Activated T-helper 17 cell treated with anti-CD3 and anti-CD28 coated beads, Interleukin-2, amount 50 U/mL, for 72 hours (primary cell): Measurements from ENCODE around the gene MAP3K10. TPM values are rescaled to one million over a fixed set of nuclear protein-coding genes. Genes with fewer than 3 reads are reported as not detected.
"Not testable (repeated sequence)": the region's sequence is repeated elsewhere in the genome, so short reads cannot be mapped to it uniquely, and the experiment has no call there.

Source experiments
- ATAC-seq: fragments of 150-1000 bp; cut with Tn5 transposase; replicated peaks from 2 replicates; pipeline ENCODE4 v1.10.0; 2021; ENCODE audit warnings: mild to moderate bottlenecking, moderate library complexity
- H3K27ac Mint-ChIP-seq: one replicate; pipeline ENCODE4 v1.8.0; 2022; ENCODE audit warnings: mixed read lengths
- H3K27me3 Mint-ChIP-seq: one replicate; pipeline ENCODE4 v1.8.0; 2022; ENCODE audit warnings: mixed read lengths
- H3K36me3 Mint-ChIP-seq: one replicate; pipeline ENCODE4 v1.8.0; 2022; ENCODE audit warnings: low read depth, mild to moderate bottlenecking, mixed read lengths
- H3K4me1 Mint-ChIP-seq: one replicate; pipeline ENCODE4 v1.8.0; 2022; ENCODE audit warnings: mixed read lengths
- H3K4me3 Mint-ChIP-seq: one replicate; pipeline ENCODE4 v1.8.0; 2022; ENCODE audit warnings: mild to moderate bottlenecking, mixed read lengths
- H3K9me3 Mint-ChIP-seq: one replicate; pipeline ENCODE4 v1.8.0; 2022; ENCODE audit warnings: mixed read lengths
- total RNA-seq, 2 donors: library from RNA; stranded (reverse); gene quantifications; one replicate each; pipeline ENCODE4 v1.2.3, GENCODE V29; 2022

MAP3K10 gene
- total RNA-seq, 2 donors from 2014 or later: 11.1 to 12.9 TPM

DNA sequence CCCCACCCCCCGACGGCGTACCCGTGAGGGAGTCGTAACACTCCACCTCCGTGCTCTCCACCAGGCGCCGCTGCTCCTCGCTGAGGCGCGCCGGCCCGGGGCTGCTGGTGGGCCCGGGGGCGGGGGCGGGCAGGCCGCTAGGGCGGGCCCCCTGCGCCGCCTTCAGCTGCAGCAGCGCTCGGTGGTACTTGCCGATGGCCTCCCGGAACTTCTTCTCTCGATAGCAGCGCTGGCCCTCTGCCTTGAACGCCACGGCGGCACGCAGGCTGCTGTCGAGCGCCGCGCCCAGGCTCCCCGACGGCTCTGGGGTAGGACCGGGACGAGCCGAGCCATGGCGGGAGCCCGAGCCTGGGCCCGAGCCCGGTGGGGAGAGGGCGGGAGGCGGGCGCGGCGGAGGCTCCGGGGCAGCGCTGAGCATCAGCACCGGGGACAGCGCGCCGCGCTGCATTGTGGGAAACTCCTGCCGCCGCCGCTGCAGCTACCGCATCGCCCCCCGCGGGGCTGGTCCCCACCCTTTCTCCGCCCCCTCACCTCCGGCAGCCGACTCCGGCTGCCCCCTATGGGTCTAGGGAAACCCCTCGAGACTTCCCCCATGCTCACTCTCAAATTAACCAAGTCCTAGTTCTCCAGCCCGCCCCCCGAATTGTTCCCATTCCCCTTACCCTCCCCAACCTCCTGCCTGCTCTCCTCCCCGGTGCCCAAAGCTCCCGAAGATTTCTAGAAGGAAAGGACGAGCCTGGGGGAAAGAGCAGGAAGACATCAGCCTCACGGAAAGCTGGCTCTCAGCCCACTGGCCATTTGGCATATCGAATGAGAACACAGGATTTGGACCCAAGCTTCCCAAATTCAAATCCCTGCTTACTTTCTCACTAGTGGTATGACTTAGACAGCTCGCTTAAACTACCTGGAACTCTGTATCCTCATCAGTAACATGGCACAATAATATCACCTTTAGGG is 27.0 kb downstream of the MAP3K10 start, which contains the start of gene TTC9B:
Gene TTC9B, minus strand, starts transcription at position 451 of the 957 bp plus-strand sequence. Its CDS starts 3 bp downstream, at position 448.
- peaks cover 5% of the 10 kb centered on the region for H3K36me3 Mint-ChIP-seq
- peak; percentile 23 for ATAC-seq
- peaks cover 33% of the 10 kb centered on the region for H3K27me3 Mint-ChIP-seq
- no peak within 1 kb of the TSS for H3K27ac Mint-ChIP-seq
- no peak within 1 kb of the TSS for H3K4me3 Mint-ChIP-seq
- peaks cover 11% of the 10 kb centered on the region for H3K4me1 Mint-ChIP-seq
- peaks cover 5% of the 10 kb centered on the region for H3K9me3 Mint-ChIP-seq

- not testable (repeated sequence) for H3K4me3 Mint-ChIP-seq, ATAC-seq, H3K36me3 Mint-ChIP-seq, H3K27ac Mint-ChIP-seq, H3K9me3 Mint-ChIP-seq
- Mint-ChIP-seq H3K27me3 (peaks cover 34% of the 10 kb centered on the region), H3K4me1 (peaks cover 11% of the 10 kb centered on the region)
Observed at GRCh38 chr19:40219029-40219428, 27.8 kb downstream of the MAP3K10 start.

- H3K27ac Mint-ChIP-seq: no peak overlapping the region
- H3K4me1 Mint-ChIP-seq: peaks cover 11% of the 10 kb centered on the region
- H3K9me3 Mint-ChIP-seq: peaks cover 5% of the 10 kb centered on the region
- H3K27me3 Mint-ChIP-seq: peaks cover 40% of the 10 kb centered on the region
- ATAC-seq: peak; percentile 58
- peaks cover 5% of the 10 kb centered on the region for H3K36me3 Mint-ChIP-seq
- no peak overlapping the region for H3K4me3 Mint-ChIP-seq
Observed at GRCh38 chr19:40219721-40220276, 28.6 kb downstream of the MAP3K10 start.

DNA sequence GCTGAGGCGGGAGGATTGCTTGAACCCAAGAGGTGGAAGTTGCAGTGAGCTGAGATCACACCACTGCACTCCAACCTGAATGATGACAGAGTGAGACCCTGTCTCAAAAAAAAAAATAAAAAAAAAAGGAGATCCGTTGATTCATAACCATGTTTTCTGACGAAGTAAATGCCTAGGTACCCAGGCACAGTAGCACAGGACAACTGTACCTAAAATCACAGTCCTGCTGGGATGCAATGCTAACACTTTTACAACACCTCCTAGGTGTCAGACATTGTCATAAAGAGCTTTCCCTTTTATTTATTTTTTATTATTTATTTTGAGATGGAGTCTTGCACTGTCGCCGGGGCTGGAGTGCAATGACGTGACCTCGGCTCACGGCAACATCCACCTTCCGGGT is 29.4 kb downstream of the MAP3K10 start:
- Mint-ChIP-seq H3K4me1 (peaks cover 15% of the 10 kb centered on the region), H3K27me3 (peaks cover 49% of the 10 kb centered on the region), H3K9me3 (peaks cover 5% of the 10 kb centered on the region), H3K4me3 (no peak overlapping the region), H3K27ac (no peak overlapping the region), H3K36me3 (peaks cover 5% of the 10 kb centered on the region)
- no peak for ATAC-seq

DNA sequence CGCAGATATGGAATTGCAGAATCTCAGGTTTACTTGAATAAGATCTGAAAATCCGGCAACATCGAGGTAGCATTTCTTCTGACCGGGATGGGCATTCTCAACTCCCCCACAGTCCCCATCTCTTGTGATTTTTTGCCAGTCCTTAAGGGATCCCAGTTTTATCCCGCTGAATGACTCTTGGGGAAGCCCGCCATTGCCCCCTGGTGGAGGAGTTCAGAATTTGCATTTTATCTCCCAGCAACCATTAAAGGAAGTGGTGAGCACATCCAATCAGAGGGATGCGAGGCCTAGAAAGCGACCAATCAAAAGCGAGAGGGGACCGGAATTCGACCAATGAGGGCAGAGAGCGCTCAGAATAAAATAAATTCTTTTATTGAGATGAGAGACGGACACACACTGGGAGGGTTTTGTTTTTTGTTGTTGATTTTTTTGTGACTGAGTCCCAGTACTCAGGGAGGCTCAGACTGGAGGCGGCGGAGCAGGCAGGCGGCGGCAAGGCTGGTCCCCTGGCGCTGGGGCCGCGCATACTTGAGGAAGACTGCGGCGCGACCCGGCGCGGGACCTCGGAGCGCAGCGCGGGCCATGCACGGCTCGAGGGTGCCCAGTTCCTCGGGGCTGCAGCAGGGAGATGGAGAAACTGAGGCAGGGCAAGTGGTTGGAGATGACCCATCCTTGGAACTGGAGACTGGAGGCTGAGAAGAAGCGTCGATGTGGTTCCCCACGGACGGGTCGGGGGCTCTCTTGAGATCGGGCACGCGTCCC is 30.8 kb downstream of the MAP3K10 start:
- Mint-ChIP-seq H3K36me3 (peaks cover 5% of the 10 kb centered on the region), H3K9me3 (peaks cover 5% of the 10 kb centered on the region), H3K27me3 (peaks cover 50% of the 10 kb centered on the region), H3K27ac (peak overlapping the region; percentile 71), H3K4me1 (peaks cover 12% of the 10 kb centered on the region), H3K4me3 (peak overlapping the region; percentile 15)
- ATAC-seq: peak; percentile 81

GRCh38 chr19:40223135-40223822 is 32.1 kb downstream of the MAP3K10 start:
- no peak for ATAC-seq
- H3K27ac Mint-ChIP-seq: no peak overlapping the region
- peaks cover 56% of the 10 kb centered on the region for H3K27me3 Mint-ChIP-seq
- peaks cover 12% of the 10 kb centered on the region for H3K4me1 Mint-ChIP-seq
- H3K36me3 Mint-ChIP-seq: peaks cover 5% of the 10 kb centered on the region
- peaks cover 5% of the 10 kb centered on the region for H3K9me3 Mint-ChIP-seq
- H3K4me3 Mint-ChIP-seq: no peak overlapping the region

GRCh38 chr19:40224342-40225150 is 33.3 kb downstream of the MAP3K10 start:
- peaks cover 43% of the 10 kb centered on the region for H3K27me3 Mint-ChIP-seq
- H3K27ac Mint-ChIP-seq: no peak overlapping the region
- peaks cover 5% of the 10 kb centered on the region for H3K9me3 Mint-ChIP-seq
- peaks cover 5% of the 10 kb centered on the region for H3K36me3 Mint-ChIP-seq
- peaks cover 19% of the 10 kb centered on the region for H3K4me1 Mint-ChIP-seq
- no peak overlapping the region for H3K4me3 Mint-ChIP-seq
- ATAC-seq: no peak

DNA sequence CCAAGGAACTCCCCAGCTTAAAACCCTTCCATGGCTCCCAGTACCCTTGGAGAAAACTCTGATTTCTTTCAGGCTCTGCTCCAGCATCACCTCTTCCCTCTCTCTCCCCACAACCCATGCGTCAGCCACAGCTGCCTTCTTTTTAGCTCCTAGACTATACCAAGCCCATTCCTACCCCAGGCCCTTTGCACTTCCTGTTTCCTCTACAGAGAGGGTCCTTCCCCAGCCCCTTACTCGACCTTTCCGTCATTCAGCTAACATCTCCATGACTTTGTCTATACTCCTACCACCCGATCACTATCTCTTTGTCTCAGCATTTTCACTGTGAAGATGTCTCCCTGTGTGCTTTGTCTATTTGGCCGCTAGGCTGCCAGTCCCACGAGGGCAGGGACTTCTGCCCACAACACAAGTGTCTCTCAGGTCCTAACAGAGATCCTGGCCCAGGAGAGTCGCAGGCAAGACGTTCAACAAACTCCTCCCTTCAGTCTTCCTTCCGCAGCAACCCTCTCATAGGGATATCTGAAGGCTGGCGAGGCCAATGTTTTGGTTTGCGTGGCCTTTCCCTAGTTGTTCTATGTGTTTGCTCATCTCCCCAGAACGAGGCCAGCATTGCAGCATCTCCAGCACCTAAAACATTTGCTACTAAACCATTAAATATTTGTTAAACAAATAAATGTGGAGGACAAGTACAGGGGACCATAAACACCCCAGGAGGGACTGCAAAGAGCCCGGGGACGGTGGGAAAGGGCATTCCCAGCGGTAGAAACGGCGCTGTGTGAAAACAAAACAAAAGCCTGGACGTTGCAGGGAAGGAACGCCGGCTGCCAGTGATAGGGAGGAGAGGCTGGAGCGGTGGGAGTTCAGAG is 34.4 kb downstream of the MAP3K10 start:
- Mint-ChIP-seq H3K4me1 (peaks cover 20% of the 10 kb centered on the region), H3K4me3 (peak overlapping the region; percentile 2), H3K36me3 (peaks cover 5% of the 10 kb centered on the region), H3K27ac (no peak overlapping the region), H3K9me3 (peaks cover 5% of the 10 kb centered on the region), H3K27me3 (peaks cover 35% of the 10 kb centered on the region)
- no peak for ATAC-seq

DNA sequence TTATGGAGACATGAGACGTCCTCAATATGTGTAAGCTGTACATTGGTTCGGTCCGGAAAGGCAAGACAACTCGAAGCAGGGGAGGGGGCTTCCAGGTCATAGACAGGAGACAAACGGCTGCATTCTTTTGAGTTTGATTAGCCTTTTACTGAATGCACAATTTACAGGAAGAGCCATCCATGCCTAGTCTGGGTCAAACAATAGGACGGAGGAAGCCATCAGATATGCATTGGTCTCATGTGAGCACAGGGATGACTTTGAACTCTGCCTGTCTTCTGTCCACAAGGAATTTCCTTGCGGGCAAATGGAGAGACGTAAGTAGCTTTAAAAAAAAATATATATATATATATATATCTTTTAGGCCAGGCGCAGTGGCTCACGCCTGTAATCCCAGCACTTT is 37.1 kb downstream of the MAP3K10 start:
- Mint-ChIP-seq H3K4me3 (no peak overlapping the region), H3K27me3 (peaks cover 31% of the 10 kb centered on the region), H3K4me1 (peaks cover 14% of the 10 kb centered on the region), H3K9me3 (no peaks in the 10 kb centered on the region), H3K36me3 (no peaks in the 10 kb centered on the region), H3K27ac (no peak overlapping the region)
- ATAC-seq: no peak

DNA sequence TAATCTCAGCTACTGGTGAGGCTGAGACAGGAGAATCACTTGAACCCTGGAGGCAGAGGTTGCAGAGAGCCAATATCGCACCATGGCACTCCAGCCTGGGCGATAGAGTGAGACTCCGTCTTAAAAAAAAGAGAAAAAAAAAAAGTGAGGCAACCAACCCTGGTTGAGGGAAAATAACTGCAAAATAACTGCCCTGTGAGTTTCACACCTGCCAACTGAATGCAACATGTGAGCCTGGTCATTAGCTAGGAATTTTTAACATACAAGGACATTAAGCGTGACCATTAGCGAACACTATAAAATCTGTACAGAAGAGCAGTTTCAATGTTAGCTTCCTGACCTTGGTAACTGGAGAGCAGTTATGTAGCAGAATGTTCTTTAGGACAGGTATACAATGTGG is 37.6 kb downstream of the MAP3K10 start:
- Mint-ChIP-seq H3K36me3 (peaks cover under 1% of the 10 kb centered on the region), H3K27ac (no peak overlapping the region), H3K9me3 (no peaks in the 10 kb centered on the region), H3K4me1 (peaks cover 14% of the 10 kb centered on the region), H3K27me3 (peaks cover 31% of the 10 kb centered on the region), H3K4me3 (no peak overlapping the region)
- ATAC-seq: no peak

- ATAC-seq: peak; percentile 95
Observed at GRCh38 chr19:40229484-40229883, 38.3 kb downstream of the MAP3K10 start.

DNA sequence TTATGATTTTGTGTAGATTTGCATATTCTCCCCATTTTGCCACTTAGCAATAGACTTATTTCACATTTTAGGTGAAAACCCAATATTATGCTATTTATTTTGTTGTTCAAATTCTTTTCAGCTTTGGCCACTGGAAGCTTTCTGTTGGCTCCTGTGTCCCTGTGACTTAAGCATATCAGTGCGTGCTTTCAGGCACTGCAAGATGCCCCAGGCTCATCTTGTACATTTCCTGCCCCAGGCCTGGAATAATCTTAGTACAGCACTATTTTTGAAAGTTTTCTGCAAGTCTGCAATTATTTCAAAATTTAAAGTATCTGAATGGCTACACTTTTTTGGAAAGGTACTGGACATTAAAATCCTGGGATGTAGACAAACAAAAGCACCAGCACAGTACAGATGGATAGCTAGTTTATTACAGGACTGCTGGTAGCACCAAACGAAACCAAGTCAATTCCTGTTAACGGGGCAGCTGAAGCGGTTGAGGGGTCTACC is 38.7 kb downstream of the MAP3K10 start:
- Mint-ChIP-seq H3K9me3 (no peaks in the 10 kb centered on the region), H3K27me3 (peaks cover 22% of the 10 kb centered on the region), H3K27ac (no peak overlapping the region), H3K4me3 (no peak overlapping the region), H3K4me1 (peaks cover 14% of the 10 kb centered on the region), H3K36me3 (peaks cover 12% of the 10 kb centered on the region)
- no peak for ATAC-seq

More at GRCh38 chr19:40229484-40229883, 38.3 kb downstream of the MAP3K10 start:
- peaks cover 7% of the 10 kb centered on the region for H3K36me3 Mint-ChIP-seq
- H3K4me3 Mint-ChIP-seq: no peak overlapping the region
- no peaks in the 10 kb centered on the region for H3K9me3 Mint-ChIP-seq
- peak overlapping the region; percentile 2 for H3K27ac Mint-ChIP-seq
- peaks cover 26% of the 10 kb centered on the region for H3K27me3 Mint-ChIP-seq
- peaks cover 14% of the 10 kb centered on the region for H3K4me1 Mint-ChIP-seq
